H1 (cell line): ENCODE measurements around the gene ETF1. TPM values are rescaled to one million over a fixed set of nuclear protein-coding genes. Genes with fewer than 3 reads are reported as not detected.

ENCODE experiments used
- polyA plus RNA-seq, 7 experiments: library from polyadenylated mRNA; depleted of rRNA in 3 of 7; stranded (reverse) in 5 of 7; unstranded in 2 of 7; fragments of >200 nt in 5 of 7; fragments of 200-250 nt in 2 of 7; gene quantifications; 1 replicate in 5 of 7; 2 replicates in 1 of 7; 4 replicates in 1 of 7; pipeline versions ENCODE4 v1.2.1 to v1.2.3, GENCODE V29; 2011 to 2013; ENCODE audit warnings: missing spikeins in 2 of 7, mixed read lengths in 2 of 7
- small RNA-seq: library from polyadenylated mRNA; stranded (forward); fragments of <200 nt; extraction: miRNeasy Mini kit (QIAGEN cat#:217004); gene quantifications from one replicate; pipeline ENCODE3, GENCODE V24; 2013; ENCODE audit not compliant: insufficient read depth
- total RNA-seq: library from RNA; stranded (reverse); fragmentation: NEBNext Ultra II Directional; extraction: Animal tissue kit (Norgen Biotek cat#: 25700); gene quantifications from 2 replicates; pipeline ENCODE4 v1.2.1, GENCODE V29; 2021

The ETF1 gene
- total and polyA plus RNA-seq, 2 of the 8 experiments (the other 6 are each of a cell fraction or from before 2014, with no cell fraction given), result 50.5 to 168 TPM

Small RNA genes lying within 50 kb of the gene (small RNA-seq; reads per million reads assigned to genes)
- gene RF00154 (28.6 reads per million, percentile 94 among the genes with 10 or more reads in this experiment), gene SNORD63 (160 reads per million, percentile 98 among the genes with 10 or more reads in this experiment)

Other genes starting within 250 kb of the ETF1 start
- 20.8 and 23.2 TPM in 2 replicates for gene CDC25C, start 211.4 kb downstream of the ETF1 start, total RNA-seq
- gene CDC25C, start 211.4 kb downstream of the ETF1 start, polyA plus RNA-seq (2011; rRNA removed), result 12.1 and 18.4 TPM in 2 replicates
- gene FAM53C, start 205.0 kb downstream of the ETF1 start, total RNA-seq, result 57.6 and 58.9 TPM in 2 replicates
- gene FAM53C, start 205.0 kb downstream of the ETF1 start, polyA plus RNA-seq (2011; rRNA removed), result 72.7 and 75.3 TPM in 2 replicates
- 78.1 and 79.7 TPM in 2 replicates for gene KDM3B, start 190.6 kb downstream of the ETF1 start, total RNA-seq
- gene KDM3B, start 190.6 kb downstream of the ETF1 start, polyA plus RNA-seq (2011; rRNA removed), result 21.1 and 27.1 TPM in 2 replicates
- 40.2 and 41.4 TPM in 2 replicates for gene REEP2, start 104.2 kb downstream of the ETF1 start, total RNA-seq
- 26.5 and 44.7 TPM in 2 replicates for gene REEP2, start 104.2 kb downstream of the ETF1 start, polyA plus RNA-seq (2011; rRNA removed)
- gene EGR1, start 77.8 kb downstream of the ETF1 start, total RNA-seq, result 35.5 and 39.6 TPM in 2 replicates
- 16.2 and 36.0 TPM in 2 replicates for gene EGR1, start 77.8 kb downstream of the ETF1 start, polyA plus RNA-seq (2011; rRNA removed)
- 395 and 396 TPM in 2 replicates for gene HSPA9, start 32.2 kb upstream of the ETF1 start, total RNA-seq
- 175 and 191 TPM in 2 replicates for gene HSPA9, start 32.2 kb upstream of the ETF1 start, polyA plus RNA-seq (2011; rRNA removed)
- 302 and 349 TPM in 2 replicates for gene CTNNA1, start 210.2 kb upstream of the ETF1 start, total RNA-seq
- gene CTNNA1, start 210.2 kb upstream of the ETF1 start, polyA plus RNA-seq (2011; rRNA removed), result 115 and 124 TPM in 2 replicates